Measurements from ENCODE around the gene HAT1. TPM values are rescaled to one million over a fixed set of nuclear protein-coding genes. Genes with fewer than 3 reads are reported as not detected.

The HAT1 gene
- total RNA-seq, 2 donors from 2014 or later: 58.1 to 74.6 TPM

DNA sequence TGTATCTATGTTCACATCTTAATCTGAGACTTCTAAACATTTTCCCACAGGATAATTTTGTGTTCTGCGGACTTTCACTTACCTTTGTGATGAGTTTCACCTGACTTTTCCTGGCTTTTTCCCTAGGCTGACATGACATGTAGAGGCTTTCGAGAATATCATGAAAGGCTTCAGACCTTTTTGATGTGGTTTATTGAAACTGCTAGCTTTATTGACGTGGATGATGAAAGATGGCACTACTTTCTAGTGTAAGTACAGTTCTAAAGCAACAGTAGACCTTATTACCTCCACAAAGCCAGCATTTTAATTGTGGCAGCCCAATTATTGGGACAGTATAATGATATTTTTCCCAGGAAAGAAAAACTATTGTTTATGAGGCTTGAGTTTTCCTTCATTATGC lies 43.4 kb downstream of the HAT1 start:
- no peak overlapping the region for H3K9ac ChIP-seq (ENCODE audit: extremely low read depth, low read length, poor library complexity, severe bottlenecking)
- no peaks in the 10 kb centered on the region for H3K9me3 ChIP-seq (ENCODE audit: control insufficient read depth, low read length)
- DNase-seq: no peak
- no peaks in the 10 kb centered on the region for H3K4me1 Mint-ChIP-seq
- H3K4me3 ChIP-seq (ENCODE audit: low read length): no peak overlapping the region
- no peaks in the 10 kb centered on the region for H3K9me3 Mint-ChIP-seq
- H3K27ac Mint-ChIP-seq: no peak overlapping the region
- no peak overlapping the region for H3K27ac ChIP-seq (ENCODE audit: low read depth, low read length)
- TF ChIP-seq, protein P1, sequence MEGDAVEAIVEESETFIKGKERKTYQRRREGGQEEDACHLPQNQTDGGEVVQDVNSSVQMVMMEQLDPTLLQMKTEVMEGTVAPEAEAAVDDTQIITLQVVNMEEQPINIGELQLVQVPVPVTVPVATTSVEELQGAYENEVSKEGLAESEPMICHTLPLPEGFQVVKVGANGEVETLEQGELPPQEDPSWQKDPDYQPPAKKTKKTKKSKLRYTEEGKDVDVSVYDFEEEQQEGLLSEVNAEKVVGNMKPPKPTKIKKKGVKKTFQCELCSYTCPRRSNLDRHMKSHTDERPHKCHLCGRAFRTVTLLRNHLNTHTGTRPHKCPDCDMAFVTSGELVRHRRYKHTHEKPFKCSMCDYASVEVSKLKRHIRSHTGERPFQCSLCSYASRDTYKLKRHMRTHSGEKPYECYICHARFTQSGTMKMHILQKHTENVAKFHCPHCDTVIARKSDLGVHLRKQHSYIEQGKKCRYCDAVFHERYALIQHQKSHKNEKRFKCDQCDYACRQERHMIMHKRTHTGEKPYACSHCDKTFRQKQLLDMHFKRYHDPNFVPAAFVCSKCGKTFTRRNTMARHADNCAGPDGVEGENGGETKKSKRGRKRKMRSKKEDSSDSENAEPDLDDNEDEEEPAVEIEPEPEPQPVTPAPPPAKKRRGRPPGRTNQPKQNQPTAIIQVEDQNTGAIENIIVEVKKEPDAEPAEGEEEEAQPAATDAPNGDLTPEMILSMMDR (conservative IDR thresholded peaks at IDR 0.05): no peak
- no peak overlapping the region for H3K4me3 Mint-ChIP-seq
- peaks cover 13% of the 10 kb centered on the region for H3K36me3 Mint-ChIP-seq (ENCODE audit: low read depth)
- WGBS, 2 experiments (ENCODE audit: insufficient coverage in 1 of 2, insufficient read length in 1 of 2): 90 to 100% methylated on average over 1 to 3 of the region's 3 CpGs
- H3K36me3 ChIP-seq (ENCODE audit: control insufficient read depth, insufficient read depth, low read length): peaks cover 41% of the 10 kb centered on the region
- H3K27me3 Mint-ChIP-seq (ENCODE audit: insufficient read depth): no peaks in the 10 kb centered on the region
- H3K27me3 ChIP-seq (ENCODE audit: control insufficient read depth, insufficient read depth, low read length, poor library complexity, severe bottlenecking): no peaks in the 10 kb centered on the region
- no peaks in the 10 kb centered on the region for H3K4me1 ChIP-seq (ENCODE audit: control insufficient read depth, insufficient read depth, low read length)

DNA sequence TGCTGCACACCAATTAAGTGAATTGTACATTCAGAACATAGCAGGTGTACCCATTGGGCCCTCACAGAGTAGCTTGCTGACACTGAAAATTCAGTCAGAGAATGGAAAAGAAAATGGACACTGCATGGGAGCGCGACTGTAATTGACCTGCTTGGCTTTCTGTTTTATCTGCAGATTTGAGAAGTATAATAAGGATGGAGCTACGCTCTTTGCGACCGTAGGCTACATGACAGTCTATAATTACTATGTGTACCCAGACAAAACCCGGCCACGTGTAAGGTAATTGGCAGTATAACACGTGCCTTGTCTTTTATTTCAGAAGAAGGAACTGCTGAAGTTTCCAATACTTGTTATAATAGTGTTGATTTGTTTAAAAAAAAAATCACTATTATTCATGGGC lies 44.0 kb downstream of the HAT1 start:
- TF ChIP-seq, protein P1 (conservative IDR thresholded peaks at IDR 0.05): no peak
- no peaks in the 10 kb centered on the region for H3K4me1 Mint-ChIP-seq
- no peak overlapping the region for H3K27ac ChIP-seq (ENCODE audit: low read depth, low read length)
- H3K4me3 ChIP-seq (ENCODE audit: low read length): no peak overlapping the region
- H3K9me3 ChIP-seq (ENCODE audit: control insufficient read depth, low read length): no peaks in the 10 kb centered on the region
- peaks cover 15% of the 10 kb centered on the region for H3K36me3 Mint-ChIP-seq (ENCODE audit: low read depth)
- no peak for DNase-seq
- no peaks in the 10 kb centered on the region for H3K27me3 ChIP-seq (ENCODE audit: control insufficient read depth, insufficient read depth, low read length, poor library complexity, severe bottlenecking)
- H3K4me3 Mint-ChIP-seq: no peak overlapping the region
- no peak overlapping the region for H3K9ac ChIP-seq (ENCODE audit: extremely low read depth, low read length, poor library complexity, severe bottlenecking)
- no peaks in the 10 kb centered on the region for H3K9me3 Mint-ChIP-seq
- H3K36me3 ChIP-seq (ENCODE audit: control insufficient read depth, insufficient read depth, low read length): peaks cover 41% of the 10 kb centered on the region
- H3K4me1 ChIP-seq (ENCODE audit: control insufficient read depth, insufficient read depth, low read length): no peaks in the 10 kb centered on the region
- H3K27ac Mint-ChIP-seq: no peak overlapping the region
- WGBS, 2 experiments (ENCODE audit: insufficient coverage in 1 of 2, insufficient read length in 1 of 2): 94 to 98% methylated on average over 7 to 8 of the region's 8 CpGs
- H3K27me3 Mint-ChIP-seq (ENCODE audit: insufficient read depth): no peaks in the 10 kb centered on the region

DNA sequence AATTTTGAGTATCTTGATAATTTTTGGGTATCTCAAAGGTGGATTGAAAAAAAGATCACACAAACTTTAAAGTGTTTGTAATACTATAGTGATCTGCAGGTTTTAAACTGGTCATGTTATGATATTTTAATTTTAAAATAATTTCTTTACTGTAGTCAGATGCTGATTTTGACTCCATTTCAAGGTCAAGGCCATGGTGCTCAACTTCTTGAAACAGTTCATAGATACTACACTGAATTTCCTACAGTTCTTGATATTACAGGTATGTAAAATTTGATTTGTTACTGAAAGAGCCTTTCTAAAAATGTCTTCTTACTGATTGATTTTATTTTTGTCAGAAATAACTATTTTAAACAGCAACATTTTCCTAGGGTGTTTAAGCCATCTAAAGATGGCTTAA lies 44.4 kb downstream of the HAT1 start:
- Mint-ChIP-seq H3K36me3 (ENCODE audit: low read depth) (peaks cover 18% of the 10 kb centered on the region), H3K27me3 (ENCODE audit: insufficient read depth) (no peaks in the 10 kb centered on the region), H3K4me3 (no peak overlapping the region), H3K9me3 (no peaks in the 10 kb centered on the region), H3K27ac (no peak overlapping the region), H3K4me1 (no peaks in the 10 kb centered on the region)
- Histone ChIP-seq H3K4me3 (ENCODE audit: low read length) (no peak overlapping the region), H3K9me3 (ENCODE audit: control insufficient read depth, low read length) (no peaks in the 10 kb centered on the region), H3K27me3 (ENCODE audit: control insufficient read depth, insufficient read depth, low read length, poor library complexity, severe bottlenecking) (no peaks in the 10 kb centered on the region), H3K9ac (ENCODE audit: extremely low read depth, low read length, poor library complexity, severe bottlenecking) (no peak overlapping the region), H3K4me1 (ENCODE audit: control insufficient read depth, insufficient read depth, low read length) (no peaks in the 10 kb centered on the region), H3K27ac (ENCODE audit: low read depth, low read length) (no peak overlapping the region), H3K36me3 (ENCODE audit: control insufficient read depth, insufficient read depth, low read length) (peaks cover 41% of the 10 kb centered on the region)
- no peak for DNase-seq
- TF ChIP-seq, protein P1 (conservative IDR thresholded peaks at IDR 0.05): no peak

All from endodermal cell (in vitro differentiated cells).